CD4-positive, alpha-beta T cell treated with Interleukin-17A for 1 hour (primary cell): ENCODE results near the gene TPRKB.
"Not testable (repeated sequence)": the region's sequence is repeated elsewhere in the genome, so short reads cannot be mapped to it uniquely, and the experiment has no call there.

Experiments
- DNase-seq: peaks from one replicate; pipeline ENCODE4 v3.0.0-alpha.2; 2020

The TPRKB gene

GRCh38 chr2:73736855-73737779 is at the start of gene TPRKB:
Gene TPRKB, minus strand, starts transcription at chr2:73737345. Its CDS starts 2,776 bp downstream, at chr2:73734569.
- peak; percentile 97 for DNase-seq

DNA sequence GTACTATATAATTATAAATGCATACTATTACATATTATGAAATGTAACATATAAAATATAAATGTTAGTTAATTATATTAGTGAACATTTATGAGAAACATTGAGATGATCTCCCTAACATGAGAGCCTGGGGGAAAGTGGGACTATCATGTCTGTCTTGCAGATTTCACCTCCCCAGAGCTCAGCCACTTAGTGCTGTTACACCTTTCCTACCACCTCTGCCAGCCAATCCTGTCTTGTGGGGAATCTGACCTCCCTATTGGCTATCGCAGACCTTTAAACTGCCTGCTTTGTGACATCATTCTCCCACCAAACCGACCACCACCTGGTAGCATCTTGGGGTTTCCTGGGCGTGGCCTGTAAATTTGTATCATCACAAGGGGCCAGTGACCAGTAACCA is 46.7 kb upstream of the TPRKB start, which contains the start of gene C2orf78:
C2orf78 (plus strand) TSS at position 301 of the 400 bp plus-strand sequence. CDS start 127 bp downstream, outside the sequence.
- DNase-seq: not testable (repeated sequence)

DNA sequence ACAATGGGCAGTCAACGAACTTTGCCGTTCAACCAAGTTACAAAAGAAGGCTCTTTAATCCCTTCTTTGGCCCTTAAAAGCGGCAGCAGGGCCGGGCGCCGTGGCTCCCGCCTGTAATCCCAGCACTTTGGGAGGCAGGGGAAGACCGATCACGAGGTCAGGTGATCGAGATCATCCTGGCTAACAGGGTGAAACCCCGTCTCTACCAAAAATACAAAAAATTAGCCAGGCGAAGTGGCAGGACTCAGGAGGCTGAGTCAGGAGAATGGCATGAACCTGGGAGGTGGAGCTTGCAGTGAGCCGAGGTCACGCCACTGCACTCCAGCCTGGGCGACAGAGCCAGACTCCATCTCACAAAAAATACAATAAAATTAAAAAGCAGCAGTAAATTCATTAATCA is 46.3 kb upstream of the TPRKB start:
- DNase-seq: not testable (repeated sequence)

DNA sequence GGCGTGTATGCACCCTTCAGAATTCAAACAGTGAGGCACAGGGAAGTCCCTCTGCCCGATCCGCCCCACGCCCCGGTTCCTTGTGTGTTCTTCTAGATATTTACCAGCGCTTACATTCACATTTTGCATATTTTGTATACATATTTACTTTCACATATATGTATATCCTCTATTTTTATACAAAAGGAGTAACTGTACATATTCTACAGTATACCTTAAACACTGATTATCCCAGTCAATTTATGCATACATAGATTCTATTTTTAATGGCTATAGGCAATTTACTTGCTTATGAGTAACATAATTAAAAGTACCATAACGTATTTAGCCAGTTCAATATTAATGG is 43.1 kb upstream of the TPRKB start:
- DNase-seq: no peak

DNA sequence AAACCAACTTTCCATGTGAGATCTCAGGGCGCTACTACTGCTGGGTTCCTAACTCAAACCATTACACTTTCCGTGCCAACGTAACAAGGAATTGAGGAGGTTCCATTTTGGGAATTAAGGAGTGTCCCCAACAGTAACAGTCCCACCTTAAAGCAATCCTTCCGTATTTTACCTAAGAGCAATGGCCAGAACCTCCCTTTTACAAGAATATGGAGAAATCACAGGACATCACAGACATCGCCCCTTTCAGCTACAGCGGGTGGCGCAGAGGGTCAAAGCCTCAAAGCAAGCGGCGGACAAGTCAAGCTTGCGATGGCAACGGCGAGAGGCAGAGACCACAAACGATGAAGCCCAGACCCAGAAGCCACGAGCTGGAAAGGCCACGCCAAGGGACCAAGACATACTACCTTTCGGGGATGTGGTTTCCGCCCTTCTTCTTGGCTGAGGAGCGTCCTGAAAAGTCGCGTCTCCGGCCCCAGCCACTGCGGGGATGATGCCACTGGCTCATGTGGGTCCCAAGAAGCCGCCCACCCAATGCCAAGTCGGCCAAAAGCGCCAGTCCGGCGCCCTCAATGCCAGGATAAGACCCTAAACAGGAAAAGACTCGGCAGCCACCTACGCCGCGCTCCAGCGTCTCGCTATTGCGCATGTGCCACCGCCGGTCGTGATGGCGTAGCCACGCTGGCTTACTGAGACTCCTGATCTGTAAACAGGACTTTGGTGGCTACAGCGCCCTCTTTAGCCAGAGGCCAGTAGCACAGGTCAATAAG is 42.5 kb upstream of the TPRKB start, which contains the start of gene DUSP11:
DUSP11 (minus strand) TSS at position 637 of the 770 bp plus-strand sequence; CDS start at position 508, 129 bp downstream.
- peak; percentile 98 for DNase-seq

DNA sequence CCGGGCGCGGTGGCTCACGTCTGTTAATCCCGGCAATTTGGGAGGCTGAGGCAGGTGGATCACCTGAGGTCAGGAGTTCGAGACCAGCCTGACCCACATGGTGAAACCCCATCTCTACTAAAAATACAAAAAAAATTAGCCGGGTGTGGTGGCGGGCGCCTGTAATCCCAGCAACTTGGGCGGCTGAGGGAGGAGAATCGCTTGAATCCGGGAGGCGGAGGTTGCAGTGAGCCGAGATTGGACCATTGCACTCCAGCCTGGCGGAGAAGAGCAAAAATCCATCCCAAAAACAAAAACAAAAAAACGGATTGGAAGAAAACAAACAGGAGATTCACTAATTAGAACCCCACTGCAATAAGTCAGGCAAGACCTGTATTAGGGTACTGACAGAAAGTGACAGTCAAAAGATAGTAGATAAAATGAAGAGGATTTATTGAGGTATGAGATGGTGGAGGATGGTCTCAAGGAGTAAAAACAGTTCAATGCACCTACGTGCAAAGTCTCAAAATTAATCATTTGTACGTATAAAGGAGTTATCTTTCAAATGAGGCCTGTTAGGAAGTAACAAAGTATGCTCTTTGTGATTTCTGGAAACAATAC is 41.8 kb upstream of the TPRKB start:
- not testable (repeated sequence) for DNase-seq

DNA sequence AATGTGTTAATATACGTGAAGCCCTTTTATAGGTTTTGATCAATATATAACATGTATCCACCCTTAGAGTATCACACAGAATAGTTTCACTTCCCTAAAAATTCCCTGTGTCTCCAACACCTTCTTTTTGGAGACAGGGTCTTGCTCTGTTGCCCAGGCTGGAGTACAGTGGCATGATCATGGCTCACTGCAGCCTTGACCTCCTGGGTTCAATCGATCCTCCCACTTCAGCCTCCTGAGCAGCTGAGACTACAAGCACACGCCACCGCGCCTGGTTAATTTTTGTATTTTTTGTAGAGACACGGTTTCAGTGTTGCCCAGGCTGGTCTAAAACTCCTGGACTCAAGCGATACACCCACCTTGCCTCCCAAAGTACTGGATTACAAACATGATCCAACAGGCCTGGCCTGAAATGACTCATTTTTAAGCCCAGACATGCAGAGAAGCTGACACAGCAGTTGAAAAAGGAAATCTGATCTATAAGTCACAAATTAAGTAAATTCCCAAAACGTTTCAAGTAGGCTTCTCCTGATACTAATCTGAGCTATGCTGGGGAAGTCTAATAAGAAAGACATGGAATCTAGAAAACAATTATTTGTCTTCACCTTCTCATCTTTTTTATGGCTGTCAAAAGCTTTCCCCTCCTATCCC is 39.8 kb upstream of the TPRKB start:
- no peak for DNase-seq

GRCh38 chr2:73776381-73776780 is 39.2 kb upstream of the TPRKB start:
- DNase-seq: no peak

DNA sequence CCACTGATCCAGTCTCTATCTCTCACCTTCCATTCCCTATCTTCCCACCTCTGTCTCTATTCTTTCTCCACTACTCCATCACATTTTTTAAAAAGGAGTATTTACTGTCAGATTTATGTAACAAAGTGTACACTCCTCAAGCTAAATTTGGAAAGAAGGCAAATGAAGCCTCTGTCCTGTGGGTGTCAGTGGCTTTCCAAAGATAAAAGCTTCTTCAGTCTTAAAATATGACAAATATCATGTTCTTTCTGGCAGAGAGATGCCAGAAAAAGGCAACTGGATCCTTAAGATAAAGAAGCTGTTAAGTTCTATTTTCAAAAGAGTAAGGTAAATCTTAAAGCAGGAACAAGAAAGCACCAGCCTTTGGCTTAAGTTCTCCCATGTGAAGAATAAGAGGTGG is 35.7 kb upstream of the TPRKB start:
- DNase-seq: no peak

- DNase-seq: no peak
Measured at GRCh38 chr2:73770725-73771124, 33.6 kb upstream of the TPRKB start.

DNA sequence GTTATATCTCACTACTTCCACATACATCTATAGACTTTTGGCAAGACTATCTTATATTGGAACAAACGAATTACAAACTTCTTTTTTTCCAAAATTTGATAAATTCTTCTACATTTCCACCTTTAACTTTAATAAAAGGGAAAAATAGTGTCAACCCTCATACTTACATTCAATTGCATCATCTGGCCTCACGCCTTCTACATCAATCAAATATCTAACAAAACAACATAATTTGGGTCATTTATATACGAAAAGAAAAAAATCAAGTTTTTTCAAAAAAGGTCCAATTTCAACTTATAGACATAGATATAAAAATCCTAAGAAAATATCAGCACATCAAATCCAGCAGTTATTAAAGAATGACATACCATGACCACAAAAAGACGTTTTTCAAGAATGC is 29.8 kb upstream of the TPRKB start:
- DNase-seq: no peak

DNA sequence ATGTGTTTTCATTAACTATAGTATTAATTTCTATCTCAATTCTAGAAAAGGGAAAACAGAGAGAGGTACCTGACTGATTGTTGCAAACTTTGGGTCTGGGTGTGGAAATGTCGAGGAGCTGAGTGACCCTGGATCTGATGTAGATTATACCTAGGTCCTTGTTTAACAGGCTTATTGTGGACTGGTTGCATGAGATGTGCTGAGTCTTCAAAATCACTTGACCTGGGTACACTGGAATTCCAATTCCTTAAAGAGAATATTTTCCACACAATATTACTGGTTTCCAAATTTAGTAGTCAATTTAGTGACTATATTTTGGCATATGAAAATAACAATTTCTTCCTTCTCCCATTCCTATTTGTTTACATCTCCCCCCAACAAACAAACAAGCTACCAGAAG is 29.2 kb upstream of the TPRKB start:
- DNase-seq: no peak

DNA sequence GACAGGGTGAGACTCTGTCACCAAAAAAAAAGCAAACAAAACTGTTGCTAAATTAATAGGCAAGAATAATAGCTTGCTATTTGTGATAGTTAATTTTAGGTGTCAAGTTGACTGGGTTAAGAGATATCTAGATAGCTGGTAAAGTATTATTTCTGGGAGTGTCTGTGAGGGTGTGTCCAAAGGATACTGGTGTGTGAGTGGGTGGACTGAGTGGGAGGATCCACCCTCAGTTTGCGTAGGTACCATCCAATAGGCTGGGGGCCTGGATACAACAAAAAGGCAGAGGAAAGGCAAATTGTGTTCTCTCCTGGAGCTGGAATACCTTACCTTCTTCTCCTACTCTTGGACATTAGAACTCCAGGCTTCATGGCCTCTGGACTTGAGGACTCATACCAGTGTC is 27.8 kb upstream of the TPRKB start:
- DNase-seq: no peak

- DNase-seq: no peak
Measured at GRCh38 chr2:73762571-73762970, 25.4 kb upstream of the TPRKB start.

- no peak for DNase-seq
Measured at GRCh38 chr2:73759904-73760303, 22.8 kb upstream of the TPRKB start.

- no peak for DNase-seq
Measured at GRCh38 chr2:73759285-73759764, 22.2 kb upstream of the TPRKB start.

DNA sequence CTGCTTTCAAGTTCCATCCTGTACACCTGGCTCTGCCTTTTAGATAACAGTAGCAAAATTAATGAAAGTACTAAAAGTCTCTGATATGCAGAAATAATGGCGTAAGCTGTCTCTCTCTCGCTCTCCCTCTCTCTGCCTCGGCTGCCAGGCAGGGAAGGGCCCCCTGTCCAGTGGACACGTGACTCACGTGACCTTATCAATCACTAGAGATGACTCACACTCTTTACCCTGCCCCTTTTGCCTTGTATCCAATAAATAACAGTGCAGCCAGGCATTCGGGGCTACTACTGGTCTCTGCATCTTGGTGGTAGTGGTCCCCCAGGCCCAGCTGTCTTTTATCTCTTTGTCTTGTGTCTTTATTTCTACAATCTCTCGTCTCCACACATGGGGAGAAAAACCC is 17.2 kb upstream of the TPRKB start:
- DNase-seq: not testable (repeated sequence)

DNA sequence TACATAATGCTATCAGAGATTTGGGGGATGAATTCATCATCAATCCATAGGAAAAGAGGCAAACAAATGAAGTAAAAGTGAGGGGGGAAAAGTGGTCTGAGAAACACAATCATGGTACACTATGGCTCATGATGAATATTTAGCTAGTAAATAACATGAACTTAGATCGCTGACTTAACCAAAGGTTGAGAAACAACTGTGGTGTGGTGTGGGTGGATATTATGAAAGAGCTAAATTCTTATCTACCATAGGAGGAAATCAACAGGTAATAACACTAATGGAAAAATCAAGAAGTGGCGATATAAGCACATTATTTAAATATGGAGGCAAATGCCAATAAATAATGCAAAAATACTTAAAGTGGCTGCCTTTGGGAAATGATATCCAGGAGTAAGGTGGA is 12.2 kb upstream of the TPRKB start:
- no peak for DNase-seq

DNA sequence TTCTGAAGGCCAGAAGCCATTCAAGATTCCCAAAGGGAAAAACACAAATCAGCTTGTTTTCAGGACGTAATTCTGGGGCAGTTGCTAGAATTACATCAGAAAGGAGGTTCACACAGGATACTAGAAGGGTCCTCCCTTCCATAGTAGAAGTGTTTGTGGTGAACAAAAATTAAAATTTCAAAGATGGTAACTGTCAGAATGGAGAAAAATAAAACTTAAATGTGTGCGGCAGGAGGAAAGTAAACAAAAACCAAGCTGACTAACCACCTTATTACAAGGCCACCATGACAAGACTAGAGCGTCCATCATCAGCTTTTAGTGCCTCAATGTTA is 9.7 kb upstream of the TPRKB start:
- DNase-seq: no peak

DNA sequence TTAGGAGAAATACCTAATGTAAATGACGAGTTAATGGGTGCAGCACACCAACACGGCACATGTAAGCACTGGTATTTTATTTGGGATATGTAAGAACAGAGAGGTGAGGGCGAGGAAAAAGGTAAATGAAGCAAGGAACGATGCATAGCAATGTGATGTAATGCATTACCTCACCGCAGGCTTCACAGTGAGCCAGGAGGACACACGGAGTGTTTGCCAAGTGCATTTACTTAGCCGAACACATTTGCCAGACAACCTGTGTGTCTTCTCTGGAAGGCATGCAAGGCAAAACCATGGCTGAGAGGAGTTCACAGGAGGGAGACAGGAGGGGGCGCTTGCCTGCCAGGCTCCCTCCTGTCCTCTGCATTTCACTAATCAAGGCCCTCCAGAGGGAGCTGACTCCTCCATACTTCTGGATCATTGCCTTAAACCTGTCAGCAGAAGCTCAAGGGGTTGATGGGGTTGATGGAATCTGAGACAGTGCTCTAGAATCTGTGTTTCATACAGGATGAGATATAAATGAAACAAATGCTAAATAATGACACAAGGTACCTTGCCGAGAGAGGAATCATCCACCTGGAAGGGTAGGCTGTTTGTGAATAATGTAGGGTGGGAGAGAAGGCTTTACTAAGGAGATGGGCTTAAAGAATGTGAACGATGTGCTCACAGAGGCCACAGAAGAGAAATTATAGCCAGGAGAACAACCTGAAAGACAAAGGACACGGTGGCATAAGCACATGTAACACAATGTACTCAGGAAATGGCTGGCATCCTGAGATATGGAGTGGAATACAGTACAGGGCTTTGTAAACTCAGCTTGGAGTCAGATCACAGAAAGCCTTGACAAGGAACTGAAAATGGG is 9.1 kb upstream of the TPRKB start:
- no peak for DNase-seq

- no peak for DNase-seq
Measured at GRCh38 chr2:73740767-73741166, 3.6 kb upstream of the TPRKB start.

GRCh38 chr2:73739101-73739500 is 2.0 kb upstream of the TPRKB start:
- no peak for DNase-seq
